Testis (tissue), 2 donors: Measurements from ENCODE around the gene HMG20A.

Source experiments
- POLR2A ChIP-seq: fragments of 450-650 bp; IDR thresholded peaks from one replicate; pipeline ENCODE4 v1.6.1; 2017; ENCODE audit warnings: antibody characterized with exemption, mild to moderate bottlenecking, moderate library complexity
- TF ChIP-seq, protein P1 (sequence below), 3 experiments: fragments of 450-650 bp in 2 of 3; fragments of 200-600 bp in 1 of 3; sonication (generic) in 1 of 3; IDR thresholded peaks; one replicate each; pipeline ENCODE4 v1.5.1; 2016 to 2019; ENCODE audit warnings: antibody characterized with exemption in 3 of 3, mild to moderate bottlenecking in 2 of 3, moderate library complexity in 1 of 3

DNA sequence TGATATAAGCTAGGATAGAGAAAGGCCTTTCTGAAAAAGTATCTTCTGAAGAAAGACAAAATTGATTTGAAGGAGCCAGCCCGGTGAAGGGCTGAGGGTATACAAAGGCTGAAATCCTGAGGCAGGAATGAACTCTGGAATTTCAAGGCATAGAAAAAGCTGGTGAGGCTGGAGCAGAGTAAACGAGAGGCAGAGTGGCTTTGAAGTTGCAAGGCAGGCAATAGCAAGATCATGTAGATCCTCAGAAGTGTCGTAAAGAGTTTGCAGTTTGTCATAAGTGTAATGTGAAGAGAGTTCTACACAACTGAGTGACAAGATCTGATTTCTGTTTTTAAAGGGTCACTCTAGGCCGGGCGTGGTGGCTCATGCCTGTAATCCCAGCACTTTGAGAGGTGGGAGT lies 69.0 kb downstream of the HMG20A start:
- TF ChIP-seq POLR2A: no peak
- TF ChIP-seq, protein P1, sequence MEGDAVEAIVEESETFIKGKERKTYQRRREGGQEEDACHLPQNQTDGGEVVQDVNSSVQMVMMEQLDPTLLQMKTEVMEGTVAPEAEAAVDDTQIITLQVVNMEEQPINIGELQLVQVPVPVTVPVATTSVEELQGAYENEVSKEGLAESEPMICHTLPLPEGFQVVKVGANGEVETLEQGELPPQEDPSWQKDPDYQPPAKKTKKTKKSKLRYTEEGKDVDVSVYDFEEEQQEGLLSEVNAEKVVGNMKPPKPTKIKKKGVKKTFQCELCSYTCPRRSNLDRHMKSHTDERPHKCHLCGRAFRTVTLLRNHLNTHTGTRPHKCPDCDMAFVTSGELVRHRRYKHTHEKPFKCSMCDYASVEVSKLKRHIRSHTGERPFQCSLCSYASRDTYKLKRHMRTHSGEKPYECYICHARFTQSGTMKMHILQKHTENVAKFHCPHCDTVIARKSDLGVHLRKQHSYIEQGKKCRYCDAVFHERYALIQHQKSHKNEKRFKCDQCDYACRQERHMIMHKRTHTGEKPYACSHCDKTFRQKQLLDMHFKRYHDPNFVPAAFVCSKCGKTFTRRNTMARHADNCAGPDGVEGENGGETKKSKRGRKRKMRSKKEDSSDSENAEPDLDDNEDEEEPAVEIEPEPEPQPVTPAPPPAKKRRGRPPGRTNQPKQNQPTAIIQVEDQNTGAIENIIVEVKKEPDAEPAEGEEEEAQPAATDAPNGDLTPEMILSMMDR (IDR thresholded peaks at IDR 0.05): no peak
